SU-DHL-6 (cell line): ENCODE measurements around the gene AGAP1.

Source experiments
- H2AFZ ChIP-seq: fragments of 200-600 bp; sonication (generic); 2 replicates; pipeline ENCODE4 v1.6.1; 2014; ENCODE audit warnings: low read depth, mild to moderate bottlenecking, moderate library complexity, mixed read lengths, antibody characterized with exemption, low read length; ENCODE audit not compliant: severe bottlenecking
- H3F3A ChIP-seq: fragments of 200-600 bp; shearing (Covaris generic); 2 replicates; pipeline ENCODE4 v1.6.0; 2016; ENCODE audit warnings: antibody characterized with exemption, mild to moderate bottlenecking; ENCODE audit not compliant: insufficient read depth
- H3K27ac ChIP-seq: fragments of 200-600 bp; sonication (generic); 2 replicates; pipeline ENCODE4 v1.5.1; 2016; ENCODE audit warnings: low read depth, mild to moderate bottlenecking, low read length, moderate library complexity, mixed read lengths
- H3K27me3 ChIP-seq: fragments of 200-600 bp; sonication (generic), shearing (Covaris generic); 2 replicates; pipeline ENCODE4 v1.6.0; 2014; ENCODE audit warnings: mild to moderate bottlenecking, low read length
- H3K36me3 ChIP-seq: fragments of 200-600 bp; sonication (generic); 2 replicates; pipeline ENCODE4 v1.6.1; 2014; ENCODE audit warnings: mild to moderate bottlenecking, low read length, mixed read lengths
- H3K4me2 ChIP-seq: fragments of 300-600, 200-600 bp; shearing (Covaris generic), sonication (generic); 2 replicates; pipeline ENCODE4 v1.6.0; 2014; ENCODE audit warnings: low read length, low read depth, mild to moderate bottlenecking; ENCODE audit not compliant: poor library complexity, severe bottlenecking
- H3K4me3 ChIP-seq: fragments of 200-600 bp; sonication (generic); 2 replicates; pipeline ENCODE4 v1.5.1; 2014; ENCODE audit warnings: antibody characterized with exemption, low read length, mild to moderate bottlenecking, mixed read lengths; ENCODE audit not compliant: insufficient read depth, poor library complexity, severe bottlenecking
- H3K79me2 ChIP-seq: fragments of 200-600 bp; sonication (generic); 2 replicates; pipeline ENCODE4 v1.6.1; 2014; ENCODE audit warnings: mild to moderate bottlenecking, low read length, moderate library complexity; ENCODE audit not compliant: insufficient read depth
- H3K9ac ChIP-seq: fragments of 200-600 bp; sonication (generic); 2 replicates; pipeline ENCODE4 v1.7.0; 2014; ENCODE audit warnings: mild to moderate bottlenecking, low read length
- H3K9me2 ChIP-seq: fragments of 200-600 bp; sonication (generic); replicated peaks from 2 replicates; pipeline ENCODE4 v1.6.1; 2014; ENCODE audit warnings: low read length; ENCODE audit not compliant: insufficient read depth
- H3K9me3 ChIP-seq: fragments of 200-600 bp; sonication (generic); 2 replicates; pipeline ENCODE4 v1.6.1; 2014; ENCODE audit warnings: low read length, mixed read lengths; ENCODE audit not compliant: insufficient read depth
- H4K20me1 ChIP-seq: fragments of 200-600 bp; sonication (generic); 2 replicates; pipeline ENCODE4 v1.6.1; 2014; ENCODE audit warnings: low read depth, mild to moderate bottlenecking, antibody characterized with exemption, low read length, moderate library complexity, mixed read lengths
- EZH2phosphoT487 ChIP-seq: fragments of 200-600 bp; sonication (generic), shearing (Covaris generic); conservative IDR thresholded peaks from 2 replicates; pipeline ENCODE4 v1.6.1; 2018; ENCODE audit warnings: mild to moderate bottlenecking, antibody characterized with exemption, low read length, moderate library complexity, mixed read lengths
- TF ChIP-seq, protein P1 (sequence below): fragments of 200-600 bp; sonication (generic); IDR thresholded peaks from one replicate; pipeline ENCODE4 v1.5.1; 2017; ENCODE audit warnings: antibody characterized with exemption, mild to moderate bottlenecking, low read length, moderate library complexity; ENCODE audit not compliant: insufficient read depth, poor library complexity, severe bottlenecking

AGAP1 gene

DNA sequence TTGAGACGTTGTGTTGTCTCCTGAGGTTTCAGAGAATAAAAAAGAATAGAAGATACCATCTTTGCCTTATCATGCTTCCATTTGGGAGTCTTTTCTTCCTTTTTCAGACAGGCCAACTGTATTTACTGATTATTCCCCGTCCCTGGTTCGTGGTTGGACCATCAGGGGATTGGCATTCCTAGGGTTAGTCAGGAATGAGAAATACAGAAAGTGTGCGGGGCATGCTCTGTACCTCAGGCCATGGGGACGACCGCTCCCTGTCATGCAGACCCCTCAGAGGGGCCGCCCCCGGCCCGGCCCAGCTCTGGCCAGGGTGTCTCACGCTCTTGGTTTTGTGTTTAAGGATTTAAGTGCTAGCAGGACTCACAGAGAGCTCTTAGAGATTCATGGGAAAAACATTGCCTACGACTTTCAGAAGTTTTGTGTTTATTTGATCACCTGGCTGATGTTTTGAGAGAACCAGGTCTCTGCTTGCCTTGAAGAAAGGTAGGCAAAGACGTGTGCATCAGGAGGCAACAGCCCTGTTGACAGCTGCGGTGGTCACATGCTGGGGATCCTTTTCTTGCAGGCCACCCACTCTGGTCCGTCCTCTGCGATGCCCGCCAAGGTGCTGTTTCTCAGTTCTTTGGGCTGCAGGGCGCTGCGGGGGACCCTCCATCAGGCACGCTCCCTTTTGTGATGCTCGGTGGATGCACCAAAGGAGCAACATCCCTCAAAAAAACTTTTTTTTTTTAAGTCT lies 317.8 kb downstream of the AGAP1 start:
- H4K20me1 ChIP-seq, result no peaks in the 10 kb centered on the region
- no peak overlapping the region for H3K4me2 ChIP-seq
- H2AFZ ChIP-seq, result no peak overlapping the region

DNA sequence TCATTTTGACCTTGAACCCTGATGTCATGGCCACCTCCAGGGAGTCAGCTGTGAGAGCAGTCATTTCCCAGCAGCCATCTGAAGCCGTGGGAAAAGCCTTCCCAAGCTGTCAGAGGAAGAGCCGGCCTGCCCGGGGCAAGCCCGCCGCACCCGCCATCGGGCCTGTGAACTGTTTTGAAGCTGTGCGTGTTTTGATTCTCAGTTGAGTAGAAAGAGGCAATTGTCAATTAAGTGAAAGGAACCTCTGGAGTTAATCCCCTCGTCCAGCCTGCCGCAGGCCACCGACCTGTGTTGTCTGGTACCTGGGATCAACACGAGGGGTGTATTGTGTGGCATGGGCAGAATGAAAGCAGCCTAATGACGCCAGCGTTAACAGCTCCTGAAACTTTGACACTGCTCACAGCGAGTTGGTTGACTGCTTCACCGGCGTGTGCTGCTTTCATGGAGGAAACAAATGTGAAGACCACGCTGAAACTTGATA lies 318.4 kb downstream of the AGAP1 start:
- no peak for TF ChIP-seq EZH2phosphoT487
- TF ChIP-seq, protein P1, sequence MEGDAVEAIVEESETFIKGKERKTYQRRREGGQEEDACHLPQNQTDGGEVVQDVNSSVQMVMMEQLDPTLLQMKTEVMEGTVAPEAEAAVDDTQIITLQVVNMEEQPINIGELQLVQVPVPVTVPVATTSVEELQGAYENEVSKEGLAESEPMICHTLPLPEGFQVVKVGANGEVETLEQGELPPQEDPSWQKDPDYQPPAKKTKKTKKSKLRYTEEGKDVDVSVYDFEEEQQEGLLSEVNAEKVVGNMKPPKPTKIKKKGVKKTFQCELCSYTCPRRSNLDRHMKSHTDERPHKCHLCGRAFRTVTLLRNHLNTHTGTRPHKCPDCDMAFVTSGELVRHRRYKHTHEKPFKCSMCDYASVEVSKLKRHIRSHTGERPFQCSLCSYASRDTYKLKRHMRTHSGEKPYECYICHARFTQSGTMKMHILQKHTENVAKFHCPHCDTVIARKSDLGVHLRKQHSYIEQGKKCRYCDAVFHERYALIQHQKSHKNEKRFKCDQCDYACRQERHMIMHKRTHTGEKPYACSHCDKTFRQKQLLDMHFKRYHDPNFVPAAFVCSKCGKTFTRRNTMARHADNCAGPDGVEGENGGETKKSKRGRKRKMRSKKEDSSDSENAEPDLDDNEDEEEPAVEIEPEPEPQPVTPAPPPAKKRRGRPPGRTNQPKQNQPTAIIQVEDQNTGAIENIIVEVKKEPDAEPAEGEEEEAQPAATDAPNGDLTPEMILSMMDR, result no peak
- Histone ChIP-seq H3K36me3 (no peaks in the 10 kb centered on the region), H3K4me3 (no peak overlapping the region)

More for the DNA sequence above, 317.8 kb downstream of the AGAP1 start:
- Histone ChIP-seq H3K9me3 (no peaks in the 10 kb centered on the region), H3K4me3 (no peak overlapping the region), H3K27me3 (no peaks in the 10 kb centered on the region), H3K27ac (no peak overlapping the region), H3K9ac (no peak overlapping the region), H3K79me2 (no peaks in the 10 kb centered on the region), H3K36me3 (no peaks in the 10 kb centered on the region), H3K9me2 (no peaks in the 10 kb centered on the region), H3F3A (no peaks in the 10 kb centered on the region)
- TF ChIP-seq EZH2phosphoT487, result no peak
- TF ChIP-seq, protein P1, result no peak

DNA sequence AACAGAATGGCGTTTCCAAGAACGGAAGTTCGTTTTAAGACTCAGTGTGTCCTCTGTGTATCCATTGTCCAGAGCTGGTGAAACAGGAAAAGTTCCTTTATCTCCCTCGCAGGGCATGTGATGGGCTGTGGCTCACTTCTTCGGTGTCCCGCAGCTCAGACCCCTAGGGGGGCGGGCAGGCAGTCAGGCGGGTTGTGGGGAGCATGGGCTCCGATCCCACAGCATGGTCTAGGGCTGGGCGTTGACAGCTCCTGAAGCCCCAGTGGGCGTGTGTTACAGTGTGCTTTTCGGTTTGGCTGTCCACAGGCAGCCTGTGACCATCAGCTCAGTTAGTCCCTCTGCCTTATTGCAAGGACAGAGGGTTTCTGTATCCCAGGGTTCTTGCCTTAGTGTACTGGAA lies 319.6 kb downstream of the AGAP1 start:
- Histone ChIP-seq H3K4me3 (no peak overlapping the region), H3K9ac (no peak overlapping the region), H3K27me3 (no peaks in the 10 kb centered on the region), H3K36me3 (no peaks in the 10 kb centered on the region), H3K9me2 (no peaks in the 10 kb centered on the region), H3F3A (no peaks in the 10 kb centered on the region), H2AFZ (no peak overlapping the region), H3K9me3 (no peaks in the 10 kb centered on the region), H4K20me1 (no peaks in the 10 kb centered on the region), H3K27ac (no peak overlapping the region), H3K4me2 (no peak overlapping the region), H3K79me2 (no peaks in the 10 kb centered on the region)
- no peak for TF ChIP-seq EZH2phosphoT487
- TF ChIP-seq, protein P1, result no peak

More for the DNA sequence above, 318.4 kb downstream of the AGAP1 start:
- Histone ChIP-seq H3K4me2 (no peak overlapping the region), H3K27me3 (no peaks in the 10 kb centered on the region), H2AFZ (no peak overlapping the region), H3K9me2 (no peaks in the 10 kb centered on the region), H3F3A (no peaks in the 10 kb centered on the region), H3K27ac (no peak overlapping the region), H3K9ac (no peak overlapping the region), H3K79me2 (no peaks in the 10 kb centered on the region), H3K9me3 (no peaks in the 10 kb centered on the region), H4K20me1 (no peaks in the 10 kb centered on the region)
